GDM1 (cell line): ENCODE measurements around the gene PDK1.
"Not testable (repeated sequence)": the region's sequence is repeated elsewhere in the genome, so short reads cannot be mapped to it uniquely, and the experiment has no call there.

Experiments
- DNase-seq: peaks from one replicate; lab custom pipeline; 2025; lab: John Stamatoyannopoulos, UW

Gene PDK1

DNA sequence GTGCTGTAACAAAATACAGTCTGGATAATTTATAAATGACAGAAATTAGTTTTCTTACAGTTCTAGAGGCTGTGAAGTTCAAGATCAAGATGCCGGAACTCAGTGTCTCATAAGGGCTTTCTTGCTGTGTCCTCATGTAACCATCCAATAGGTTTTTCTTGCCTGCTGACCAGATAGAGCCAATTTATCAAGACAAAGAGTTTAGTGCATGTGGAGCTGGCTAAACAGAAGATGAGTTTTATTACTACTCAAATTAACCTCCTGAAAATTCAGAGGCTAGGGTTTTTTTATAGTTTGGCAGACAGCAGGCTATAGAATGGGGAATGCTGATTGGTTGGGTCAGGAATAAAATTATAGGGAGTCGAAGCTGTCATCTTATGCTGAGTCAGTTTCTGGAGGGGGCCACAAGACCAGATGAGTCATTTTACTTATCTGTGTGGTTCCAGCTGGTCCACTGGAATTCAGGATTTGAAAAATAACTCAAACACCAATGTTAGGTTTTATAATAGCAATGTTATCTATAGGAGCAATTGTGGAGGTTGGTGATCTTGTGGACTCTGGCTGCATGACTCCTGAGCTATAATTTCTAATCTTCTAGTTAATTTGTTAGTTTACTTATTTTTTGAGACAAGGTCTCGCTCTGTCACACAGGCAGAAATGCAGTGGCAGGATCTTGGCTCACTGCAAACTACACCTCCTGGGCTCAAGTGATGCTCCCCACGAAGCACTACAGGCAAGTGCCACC lies 3.2 kb upstream of the PDK1 start:
- DNase-seq, result no peak

DNA sequence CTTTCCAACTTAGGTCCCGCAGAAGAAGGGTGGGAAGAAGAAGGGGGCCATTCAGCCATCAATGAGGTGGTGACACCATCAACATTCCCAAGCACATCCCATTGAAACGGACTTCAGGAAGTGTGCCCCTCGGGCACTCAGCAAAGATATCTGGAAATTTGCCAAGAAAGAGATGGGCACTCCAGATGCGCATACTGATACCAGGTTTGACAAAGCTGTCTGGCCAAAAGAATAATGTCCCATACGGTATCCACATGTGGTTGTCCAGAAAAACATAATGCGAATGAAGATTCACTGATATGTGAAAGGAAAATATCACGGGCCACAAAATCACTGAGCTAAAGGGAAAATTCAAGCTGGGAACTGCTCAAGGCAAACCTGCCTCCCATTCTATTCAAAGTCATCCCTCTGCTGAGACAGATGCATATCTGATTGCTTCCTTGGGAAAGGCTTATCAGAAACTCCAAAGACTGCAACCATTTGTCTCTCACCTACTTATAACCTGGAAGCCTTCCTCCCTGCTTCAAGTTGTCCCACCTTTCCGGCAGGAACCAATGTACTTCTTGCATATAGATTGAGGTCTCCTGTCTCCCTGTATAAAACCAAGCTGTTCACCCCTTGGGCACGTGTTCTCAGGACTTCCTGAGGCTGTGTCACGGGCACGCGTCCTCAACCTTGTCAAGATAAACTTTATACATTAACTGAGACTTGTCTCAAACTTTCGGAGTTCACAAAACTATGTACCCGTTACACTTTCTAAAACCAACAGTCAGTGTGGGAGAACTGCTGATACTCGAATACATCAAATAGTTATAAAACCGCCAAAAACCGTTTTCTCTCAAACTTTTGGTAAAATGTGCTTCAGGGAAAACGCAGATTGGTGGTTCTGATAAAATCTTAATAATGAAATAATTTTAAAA lies 1.3 kb upstream of the PDK1 start:
- DNase-seq, result no peak

DNA sequence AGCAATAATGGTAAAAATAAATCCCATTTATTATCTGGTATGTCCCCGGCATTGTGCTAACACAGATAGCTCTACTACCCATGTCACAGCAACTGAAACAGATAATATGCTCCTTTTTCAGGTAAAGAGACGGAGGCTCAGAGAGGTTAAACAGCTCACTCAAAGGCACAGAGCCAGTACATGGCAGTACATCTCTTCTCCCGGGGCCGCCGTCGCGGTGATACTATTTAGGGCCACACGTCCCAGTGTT lies 693 bp upstream of the PDK1 start:
- DNase-seq, result no peak

DNA sequence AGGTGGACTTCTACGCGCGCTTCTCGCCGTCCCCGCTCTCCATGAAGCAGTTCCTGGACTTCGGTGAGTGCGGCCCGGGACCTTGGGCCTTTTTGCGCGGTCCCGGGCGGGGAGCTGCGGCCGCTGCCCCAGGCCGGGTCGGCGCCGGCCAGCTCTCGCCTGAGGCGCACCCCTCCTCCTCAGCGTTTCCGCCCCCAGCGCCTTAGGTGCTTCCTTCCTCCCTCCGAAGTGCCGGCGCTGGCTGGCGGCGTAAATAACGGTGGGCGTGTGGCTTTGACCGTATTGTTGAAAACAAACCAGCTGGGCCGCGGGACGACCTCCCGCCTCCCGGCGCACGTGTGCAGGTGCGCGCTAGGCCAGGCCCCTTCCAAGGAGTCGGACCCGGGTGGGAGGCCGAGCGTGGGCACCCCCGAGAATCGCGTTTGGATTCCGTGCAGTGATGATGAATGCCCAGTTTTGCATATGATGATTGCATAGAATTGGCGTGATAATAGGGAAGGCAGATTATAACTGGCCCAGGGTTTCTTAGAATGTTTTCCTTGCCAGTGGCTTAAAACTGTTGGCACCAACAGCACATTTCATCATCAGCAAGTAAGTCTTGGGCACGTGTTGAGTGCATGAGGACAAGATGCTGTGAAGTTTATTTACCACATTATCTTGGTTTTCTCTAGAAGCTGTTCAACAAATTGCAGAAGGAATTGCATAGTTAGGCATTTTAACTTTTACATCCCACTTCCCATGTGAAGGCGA lies 569 bp downstream of the PDK1 start:
- DNase-seq, result peak; percentile 65

DNA sequence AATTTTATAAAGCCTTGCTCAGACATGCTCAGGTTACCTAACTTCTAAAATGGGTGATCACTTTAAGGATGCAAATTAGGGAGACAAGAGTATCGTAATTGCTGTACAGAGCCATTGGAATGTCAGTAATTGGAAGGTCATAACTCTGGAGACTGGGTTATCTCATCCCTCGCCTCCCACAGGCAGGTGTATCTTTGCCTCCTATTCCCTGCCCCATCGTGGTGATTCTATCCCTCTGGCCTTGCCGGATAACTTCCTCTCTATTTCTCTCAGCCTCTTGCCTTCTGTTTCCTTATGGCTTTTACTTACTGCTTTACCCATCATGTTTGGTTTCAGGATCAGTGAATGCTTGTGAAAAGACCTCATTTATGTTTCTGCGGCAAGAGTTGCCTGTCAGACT lies 2.5 kb downstream of the PDK1 start:
- no peak for DNase-seq

DNA sequence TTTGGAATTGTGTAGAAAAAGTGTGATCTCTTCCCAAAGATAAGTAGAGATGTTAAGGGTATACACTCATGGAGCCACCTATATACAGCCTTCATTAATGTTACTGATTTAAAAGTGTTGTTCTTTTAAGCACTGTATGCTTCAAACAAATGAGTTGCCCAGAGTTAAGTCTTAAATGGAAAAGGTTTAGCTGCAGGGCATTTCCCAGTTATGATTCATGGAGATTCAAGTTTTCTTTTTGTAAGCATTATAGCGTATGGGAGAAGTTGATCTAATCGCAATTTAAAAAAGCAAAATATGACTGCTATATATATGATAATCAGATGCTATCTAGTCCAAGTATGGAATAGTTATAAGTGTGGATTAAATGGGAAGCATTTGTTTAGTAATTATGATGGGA lies 4.8 kb downstream of the PDK1 start:
- no peak for DNase-seq

DNA sequence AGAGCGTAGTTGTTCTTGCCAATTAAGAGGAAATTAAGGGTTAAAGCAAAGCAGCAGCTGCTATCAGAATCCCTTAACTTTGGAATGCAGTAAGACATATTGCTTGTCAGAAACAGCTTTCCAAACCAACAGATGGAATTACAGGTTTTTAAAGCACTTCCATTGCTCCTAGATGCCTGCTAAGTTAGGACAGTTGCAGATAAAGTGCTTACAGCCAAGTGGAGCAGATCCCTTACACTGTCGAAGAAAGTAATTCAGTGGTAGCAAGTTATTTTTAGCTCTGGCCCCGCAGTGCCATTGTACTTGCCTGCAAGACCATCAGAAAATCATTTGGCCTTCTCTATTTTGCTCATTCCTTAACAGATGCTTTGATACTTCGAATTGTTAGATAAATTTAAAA lies 5.4 kb downstream of the PDK1 start:
- no peak for DNase-seq

DNA sequence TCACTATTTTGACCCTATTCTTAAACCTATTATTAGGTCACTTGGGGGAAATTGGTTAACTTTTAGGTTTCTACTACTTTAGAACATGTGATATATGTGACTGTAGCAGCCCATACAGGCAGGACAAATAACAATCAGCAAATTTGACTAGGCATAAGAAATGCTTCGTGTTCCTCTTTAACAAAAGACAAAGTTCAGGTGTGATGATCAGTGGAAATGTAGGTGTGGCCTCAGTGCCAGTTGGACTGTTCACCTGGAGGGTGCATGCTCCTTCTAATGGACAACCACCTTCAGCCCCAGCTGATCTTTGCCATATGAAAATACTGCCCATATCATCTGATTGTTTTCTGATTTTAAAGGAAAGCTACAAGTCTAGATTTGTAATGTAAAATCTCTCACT lies 6.4 kb downstream of the PDK1 start:
- DNase-seq, result no peak

DNA sequence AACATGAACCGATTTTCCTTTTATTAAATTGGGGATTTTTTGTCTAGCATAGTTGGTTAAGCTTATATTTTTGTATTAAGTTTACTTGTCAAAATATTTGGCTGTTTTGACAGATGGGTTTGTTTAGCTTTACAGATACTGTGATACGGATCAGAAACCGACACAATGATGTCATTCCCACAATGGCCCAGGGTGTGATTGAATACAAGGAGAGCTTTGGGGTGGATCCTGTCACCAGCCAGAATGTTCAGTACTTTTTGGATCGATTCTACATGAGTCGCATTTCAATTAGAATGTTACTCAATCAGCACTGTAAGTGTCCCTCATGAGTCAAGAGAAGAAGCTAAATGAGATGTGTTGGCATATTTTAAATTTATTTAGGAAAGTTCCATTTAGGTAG lies 8.5 kb downstream of the PDK1 start:
- DNase-seq, result no peak

DNA sequence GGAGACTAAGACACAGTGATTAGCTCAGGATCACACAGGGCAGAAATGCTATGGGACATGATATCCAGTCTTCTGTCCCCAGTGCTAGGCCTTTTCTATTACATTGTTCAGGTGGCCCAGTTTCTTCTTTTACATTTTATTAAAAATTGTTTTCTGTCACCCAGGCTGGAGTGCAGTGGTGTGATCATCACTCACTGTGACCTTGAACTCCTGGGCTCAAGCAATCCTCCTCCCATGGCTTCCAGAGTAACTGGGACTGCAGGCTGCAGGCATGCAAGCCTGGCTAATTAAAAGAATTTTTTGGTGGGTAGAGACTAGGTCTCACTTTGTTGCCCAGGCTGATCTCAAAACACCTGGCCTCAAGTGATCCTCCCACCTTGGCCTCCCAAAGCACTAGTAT lies 15.4 kb downstream of the PDK1 start:
- no peak for DNase-seq

DNA sequence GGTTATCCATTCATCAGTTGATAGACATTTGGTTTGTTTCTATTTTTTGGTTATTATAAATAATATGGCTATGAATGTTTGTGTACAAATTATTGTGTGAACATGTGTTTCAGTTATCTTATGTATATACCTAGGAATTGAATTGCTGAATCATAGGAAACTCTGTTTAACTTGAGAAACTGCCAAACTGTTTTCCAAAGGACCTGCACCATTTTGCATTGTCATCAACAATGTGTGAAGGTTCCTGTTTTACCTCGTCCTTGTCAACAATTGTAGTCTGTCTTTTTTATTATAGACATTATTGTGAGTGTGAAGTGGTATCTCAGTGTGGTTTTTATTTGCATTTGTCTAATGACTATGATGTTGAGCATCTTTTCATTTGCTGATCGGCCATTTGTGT lies 17.1 kb downstream of the PDK1 start:
- no peak for DNase-seq

DNA sequence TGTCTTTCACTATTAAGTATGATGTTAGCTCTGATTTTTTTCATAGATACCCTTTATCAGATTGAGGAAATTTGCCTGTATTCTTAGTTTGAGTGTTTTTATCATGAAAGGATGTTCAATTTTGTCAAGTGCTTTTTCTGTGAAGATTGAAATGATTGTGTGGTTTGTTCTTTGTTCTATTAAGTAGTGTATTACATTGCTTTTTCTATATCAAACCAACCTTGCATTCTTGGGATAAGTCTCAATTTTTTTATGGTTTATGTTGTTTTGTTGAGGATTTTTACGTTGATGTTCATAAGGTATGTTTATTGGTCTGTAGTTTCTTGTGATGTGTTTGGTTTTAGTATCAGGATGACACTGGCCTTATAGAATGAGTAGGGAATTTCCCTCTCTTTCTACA lies 19.1 kb downstream of the PDK1 start:
- DNase-seq, result no peak

DNA sequence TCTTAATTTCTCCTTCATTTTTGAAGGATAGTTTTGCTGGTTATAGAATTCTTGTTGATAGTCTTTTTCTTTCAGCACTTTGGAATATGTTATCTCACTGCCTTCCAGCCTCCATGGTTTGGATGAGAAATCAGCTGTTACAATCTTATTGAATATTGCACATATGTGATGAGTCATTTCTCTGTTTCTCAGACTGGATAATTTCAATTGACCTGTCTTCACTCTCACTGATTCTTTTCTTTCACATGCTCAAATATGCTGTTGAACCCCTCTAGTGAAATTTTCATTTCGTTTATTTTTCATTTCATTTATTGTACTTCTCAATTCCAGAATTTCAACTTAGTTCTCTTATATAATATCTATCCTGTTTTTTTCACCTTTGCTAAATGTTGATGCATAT lies 22.2 kb downstream of the PDK1 start:
- DNase-seq, result no peak

DNA sequence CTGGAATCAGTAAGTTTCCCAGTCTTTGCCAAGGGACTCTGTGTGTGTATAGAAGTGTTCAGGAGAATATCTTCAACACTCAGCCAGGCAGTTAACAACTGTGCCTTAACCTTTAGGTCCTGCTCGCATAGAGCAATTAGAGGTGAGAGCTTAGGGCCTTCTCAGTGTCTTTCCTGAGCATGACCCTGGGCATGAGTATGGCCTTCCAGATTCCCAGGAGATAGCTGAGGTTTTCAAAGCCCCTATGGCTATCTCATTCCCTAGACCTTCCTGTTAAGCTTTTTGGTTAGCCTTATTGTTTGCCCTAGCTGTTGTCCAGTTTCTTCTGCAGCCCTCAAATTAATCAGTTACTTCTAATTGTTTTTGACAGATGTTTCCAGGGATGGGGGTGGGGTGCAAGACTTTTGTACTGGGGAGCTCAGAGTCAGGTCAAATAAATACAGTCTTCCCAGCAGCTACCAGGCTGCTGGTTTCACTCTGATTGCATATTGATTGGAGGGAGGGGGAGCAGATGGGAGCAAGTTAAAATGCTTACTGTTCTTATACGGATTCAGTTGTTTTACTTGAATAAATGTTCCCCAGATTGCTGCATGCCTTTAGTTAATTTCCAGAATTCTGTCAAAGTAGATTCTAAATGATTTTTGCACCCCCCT lies 23.1 kb downstream of the PDK1 start:
- no peak for DNase-seq

DNA sequence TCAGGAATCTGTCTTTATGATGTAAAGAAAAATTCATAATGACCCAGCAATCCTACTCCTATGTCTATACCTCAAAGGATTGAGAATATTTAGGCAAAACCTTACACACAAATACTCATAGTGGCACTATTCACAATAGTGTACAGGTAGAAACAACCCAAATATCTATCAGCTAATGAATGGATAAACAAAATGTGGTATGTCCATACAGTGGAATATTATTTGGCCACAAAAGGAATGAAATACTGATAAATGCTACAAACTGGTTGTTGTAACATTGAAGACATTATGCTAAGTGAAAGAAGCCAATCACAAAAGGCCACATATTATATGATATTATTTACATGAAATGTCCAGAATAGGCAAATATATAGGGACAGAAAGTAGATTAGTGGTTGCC lies 24.7 kb downstream of the PDK1 start:
- DNase-seq, result no peak

DNA sequence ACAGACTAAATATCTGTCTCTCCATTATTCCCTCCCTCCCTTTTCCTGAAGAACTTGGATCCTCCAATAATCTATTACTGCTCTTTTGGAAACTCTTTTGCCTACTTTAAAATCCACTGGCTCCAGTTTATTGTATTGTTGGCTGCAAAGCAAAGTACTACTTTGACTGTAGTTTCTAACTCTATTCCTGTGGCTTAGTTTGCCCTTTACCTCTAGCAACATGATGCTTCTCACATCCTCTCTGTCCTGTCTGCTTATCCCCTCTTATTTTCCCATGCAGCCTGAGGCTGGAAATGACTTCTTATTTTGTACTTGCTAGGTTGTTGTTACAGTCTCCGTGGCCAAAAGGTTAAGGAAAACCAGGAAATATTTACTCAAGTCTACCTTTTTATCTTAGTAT lies 26.8 kb downstream of the PDK1 start:
- no peak for DNase-seq

DNA sequence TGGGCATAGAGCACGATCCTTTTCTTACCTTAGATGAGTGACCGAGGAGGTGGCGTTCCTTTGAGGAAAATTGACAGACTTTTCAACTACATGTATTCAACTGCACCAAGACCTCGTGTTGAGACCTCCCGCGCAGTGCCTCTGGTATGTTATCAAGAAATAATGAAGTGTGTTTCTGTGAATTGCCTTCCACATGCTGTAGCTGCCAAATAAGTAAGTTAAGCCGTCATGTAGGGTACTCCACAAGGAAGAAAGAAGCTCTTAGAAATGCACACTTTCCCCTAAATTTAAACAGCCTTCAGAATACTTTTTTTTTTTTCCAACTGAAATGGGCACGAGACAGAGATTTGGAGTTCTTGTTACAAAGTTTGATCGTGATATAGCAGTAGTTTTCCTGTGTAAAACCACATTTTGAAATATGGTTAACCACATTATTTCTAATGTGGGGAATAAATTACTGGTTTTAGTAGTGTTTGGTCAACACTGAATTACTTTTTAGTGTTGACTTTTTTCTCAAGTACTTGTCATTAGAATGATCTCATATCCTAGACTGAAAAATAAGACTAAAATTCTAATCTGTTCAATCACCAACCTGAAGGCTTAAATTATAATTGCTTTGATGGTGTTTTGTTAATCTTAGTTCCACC lies 30.5 kb downstream of the PDK1 start:
- no peak for DNase-seq

DNA sequence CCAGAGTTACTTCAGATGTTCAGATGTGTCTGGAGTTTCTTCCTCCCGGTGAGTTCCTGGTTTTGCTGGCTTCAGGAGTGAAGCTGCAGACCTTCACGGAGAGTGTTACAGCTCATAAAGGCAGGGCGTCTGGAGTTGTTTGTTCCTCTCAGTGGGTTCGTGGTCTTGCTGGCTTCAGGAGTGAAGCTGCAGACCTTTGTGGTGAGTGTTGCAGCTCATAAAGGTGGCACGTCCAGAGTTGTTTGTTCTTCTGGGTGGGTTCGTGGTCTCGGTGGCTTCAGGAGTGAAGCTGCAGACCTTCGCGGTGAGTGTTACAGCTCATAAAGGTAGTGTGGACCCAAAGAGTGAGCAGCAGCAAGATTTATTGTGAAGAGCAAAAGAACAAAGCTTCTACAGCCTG lies 31.3 kb downstream of the PDK1 start:
- not testable (repeated sequence) for DNase-seq

DNA sequence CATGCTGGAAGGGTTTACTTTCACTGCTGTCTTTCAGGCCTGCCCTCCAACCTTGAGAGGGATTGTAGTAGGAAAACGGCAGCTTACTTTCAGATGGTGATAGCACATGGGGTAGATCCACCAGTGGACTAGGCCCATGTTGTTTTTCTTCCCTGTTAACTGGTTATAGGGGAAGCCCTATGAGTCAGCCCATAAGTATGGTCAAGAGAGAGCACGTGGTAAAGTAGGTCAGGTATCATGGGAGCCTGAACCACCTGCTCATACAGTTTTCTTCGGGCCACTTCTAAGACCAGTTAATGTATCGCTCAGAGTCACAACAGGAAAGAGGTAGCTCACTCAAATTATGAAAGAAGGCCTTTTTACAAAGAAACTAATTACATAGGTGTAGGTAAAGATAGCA lies 33.0 kb downstream of the PDK1 start:
- DNase-seq, result no peak

DNA sequence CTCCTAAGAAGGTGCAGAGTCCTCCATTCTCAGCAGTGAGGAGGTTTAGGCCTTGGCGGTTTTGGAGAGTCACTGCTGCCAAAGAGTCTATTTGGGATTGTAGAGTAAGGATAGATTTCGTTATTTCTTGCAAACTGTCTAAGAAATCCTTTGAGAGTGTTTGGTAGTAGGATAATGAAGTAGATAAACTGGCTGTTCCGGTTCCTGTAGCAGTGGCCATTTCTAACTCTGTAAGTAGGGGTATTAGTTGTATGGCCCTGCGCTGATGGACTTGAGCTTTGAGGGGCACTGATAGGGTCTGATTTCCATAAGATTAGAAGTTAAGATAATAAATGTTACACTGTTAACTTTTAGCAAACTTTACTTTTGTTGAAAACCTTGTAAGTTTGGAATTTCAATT lies 35.5 kb downstream of the PDK1 start:
- not testable (repeated sequence) for DNase-seq

DNA sequence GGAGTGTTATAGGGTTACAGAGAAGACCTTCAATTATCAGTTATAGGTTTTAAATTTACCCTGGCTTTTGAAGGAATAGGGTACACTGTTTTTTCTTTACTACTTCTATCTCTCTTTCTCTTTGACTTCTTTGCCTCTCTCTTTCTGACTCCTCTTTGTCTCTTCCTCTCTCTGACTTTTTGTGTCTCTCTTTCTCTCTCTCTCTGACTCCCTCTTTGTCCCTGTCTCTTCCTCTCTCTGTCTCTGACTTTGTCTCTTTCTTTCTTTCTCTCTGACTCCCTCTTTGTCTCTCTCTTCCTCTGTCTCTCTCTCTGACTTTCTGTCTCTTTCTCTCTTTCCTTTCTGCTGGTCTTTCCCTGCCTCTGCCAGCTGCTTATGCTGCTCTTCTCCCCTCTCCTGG lies 36.3 kb downstream of the PDK1 start:
- DNase-seq, result not testable (repeated sequence)

DNA sequence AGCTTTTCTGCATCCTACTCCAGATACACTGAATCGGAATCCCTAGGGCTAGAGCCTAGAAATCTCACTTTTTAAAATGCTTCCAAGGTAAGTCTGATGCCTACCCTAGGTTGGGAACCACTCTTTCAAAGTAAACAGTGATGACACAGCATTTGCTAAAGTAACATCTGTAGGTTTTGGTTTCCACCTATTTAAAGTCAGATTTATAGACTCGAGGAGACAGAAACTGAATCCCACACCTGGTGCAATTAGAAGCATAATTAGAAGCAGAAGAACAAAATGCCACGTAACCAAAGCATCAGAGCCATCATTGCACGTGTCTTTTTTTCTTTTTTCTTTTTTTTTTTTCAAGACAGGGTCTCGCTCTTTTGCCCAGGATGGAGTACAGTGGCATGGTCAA lies 40.9 kb downstream of the PDK1 start:
- no peak for DNase-seq
